Lung microvascular endothelial cell (primary cell): Measurements from ENCODE around the gene FAM43A. TPM values are rescaled to one million over a fixed set of nuclear protein-coding genes. Genes with fewer than 3 reads are reported as not detected.
A peak's percentile ranks its signal among the peaks of the same experiment; 100 is the strongest.

Experiments used
- DNase-seq, 2 donors: peaks; one replicate each; pipeline versions ENCODE4 v3.0.0 to v3.0.0-alpha.2; 2010; ENCODE audit warnings: low read depth in 2 of 2
- total RNA-seq: library from RNA; depleted of rRNA; stranded (reverse); fragments of >200 nt; gene quantifications from 2 replicates; pipeline ENCODE4 v1.2.1, GENCODE V29; 2014

FAM43A gene
- total RNA-seq, 1 donor from 2014 or later, result 227 TPM

DNA sequence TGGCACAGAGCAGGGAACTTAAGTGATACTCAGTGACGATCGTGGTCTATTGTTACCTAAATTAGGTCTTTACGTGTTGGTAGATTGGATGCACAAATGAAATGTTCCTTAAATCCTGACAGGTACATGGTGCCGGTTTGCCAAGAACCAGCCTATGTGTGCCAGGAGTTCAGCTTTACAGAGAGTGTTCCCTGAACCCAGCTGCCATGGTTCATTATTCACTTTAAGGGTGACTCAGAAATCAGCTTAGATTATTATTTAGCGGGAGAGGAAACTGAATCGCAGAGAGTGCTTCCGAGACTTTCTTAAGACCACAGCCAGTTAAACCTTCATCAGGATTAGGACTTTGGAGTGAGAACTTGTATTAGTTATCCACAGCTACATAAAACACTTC, 21.5 kb downstream of the FAM43A start:
- DNase-seq, result peak in 1 of 2 donors; percentile 81

DNA sequence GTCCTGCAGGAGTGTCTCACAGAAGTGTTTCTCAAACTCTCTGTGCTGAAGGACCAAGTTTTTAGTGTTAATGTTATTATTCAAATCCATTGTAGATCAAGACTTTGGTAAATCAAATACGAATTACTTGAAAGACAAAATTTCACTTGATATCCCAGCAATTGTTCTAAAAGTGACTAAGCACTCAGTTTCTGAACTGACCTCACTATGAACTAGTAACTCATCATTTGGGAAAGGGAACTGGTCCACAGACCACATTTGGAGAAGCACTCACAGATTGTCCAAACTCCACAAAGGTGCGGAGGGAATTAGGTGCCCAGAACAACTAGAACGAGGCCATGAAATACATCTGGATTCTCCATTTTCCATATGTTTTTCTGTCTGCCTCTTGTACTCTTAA, 25.6 kb downstream of the FAM43A start:
- peak in 1 of 2 donors; percentile 56 for DNase-seq

DNA sequence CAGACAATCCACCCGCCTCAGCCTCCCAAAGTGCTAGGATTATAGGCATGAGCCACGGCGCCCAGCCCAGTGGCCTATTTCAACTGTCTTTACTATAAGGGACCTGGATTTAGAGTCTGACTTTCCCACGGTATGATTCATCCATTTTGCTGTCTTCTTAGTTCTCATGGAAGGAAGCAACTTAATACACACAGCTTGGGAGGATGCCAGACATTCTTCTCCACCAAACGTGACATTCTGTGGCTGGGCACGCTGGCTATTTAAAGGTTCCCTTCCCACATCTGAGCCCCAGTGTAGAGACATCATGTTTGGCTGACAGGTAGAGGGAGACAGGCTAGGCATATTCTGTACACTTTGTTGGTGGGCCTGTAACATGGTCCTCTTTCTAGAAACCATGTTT, 26.2 kb downstream of the FAM43A start:
- peak; percentile 95 to 99 for DNase-seq

DNA sequence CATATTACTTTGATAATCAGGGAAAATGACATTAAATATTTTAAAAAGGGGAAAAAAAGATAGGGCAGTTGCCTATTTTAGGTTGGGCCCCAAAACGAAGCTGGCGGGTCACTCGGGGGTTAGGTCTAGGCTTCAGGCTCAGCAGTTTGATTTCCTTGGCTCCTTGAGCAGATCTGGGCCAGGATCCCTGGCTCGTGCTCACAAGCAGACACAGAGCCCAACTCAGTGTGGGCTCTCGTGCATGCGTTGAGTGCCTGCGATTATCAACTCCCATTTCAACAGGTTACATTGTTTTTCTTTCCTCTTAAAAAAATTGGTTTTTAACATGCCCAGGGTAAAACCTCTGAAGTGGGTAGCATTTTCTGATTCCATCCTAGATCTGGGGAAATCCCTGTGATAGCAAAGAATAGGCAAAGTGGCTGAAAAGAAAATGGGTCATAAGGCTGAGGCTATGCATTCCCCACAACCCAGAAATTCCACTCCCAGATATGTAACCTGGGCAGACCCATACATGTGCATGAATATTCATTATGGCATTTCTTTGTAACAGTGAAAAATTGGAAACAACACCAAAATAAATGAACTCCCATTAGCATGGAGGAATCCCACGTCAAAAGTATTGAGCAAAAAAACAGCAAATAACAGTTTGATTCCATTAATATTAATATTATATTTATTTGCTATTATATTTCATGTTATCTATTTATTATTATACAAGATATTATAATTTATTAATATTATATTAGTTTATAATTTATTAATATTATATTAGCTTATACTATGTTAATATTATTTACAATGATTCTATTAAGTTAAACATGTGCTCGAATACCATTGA, 27.8 kb downstream of the FAM43A start:
- DNase-seq, result no peak

DNA sequence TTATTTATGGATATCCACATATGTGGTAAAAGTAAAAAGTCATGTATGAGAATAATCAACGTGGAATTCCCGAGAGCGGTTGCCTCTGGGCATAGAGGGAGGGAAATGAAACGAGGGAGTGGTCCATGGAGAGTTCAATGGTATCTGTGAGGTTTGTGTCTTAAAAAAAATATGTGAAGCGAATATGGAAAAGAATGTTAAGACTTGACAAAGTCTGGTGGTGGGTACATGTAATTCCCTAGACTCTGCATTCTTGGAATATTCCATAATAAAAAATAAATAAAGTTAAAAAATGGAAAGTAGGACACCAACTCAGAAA, 28.4 kb downstream of the FAM43A start:
- DNase-seq, result no peak

DNA sequence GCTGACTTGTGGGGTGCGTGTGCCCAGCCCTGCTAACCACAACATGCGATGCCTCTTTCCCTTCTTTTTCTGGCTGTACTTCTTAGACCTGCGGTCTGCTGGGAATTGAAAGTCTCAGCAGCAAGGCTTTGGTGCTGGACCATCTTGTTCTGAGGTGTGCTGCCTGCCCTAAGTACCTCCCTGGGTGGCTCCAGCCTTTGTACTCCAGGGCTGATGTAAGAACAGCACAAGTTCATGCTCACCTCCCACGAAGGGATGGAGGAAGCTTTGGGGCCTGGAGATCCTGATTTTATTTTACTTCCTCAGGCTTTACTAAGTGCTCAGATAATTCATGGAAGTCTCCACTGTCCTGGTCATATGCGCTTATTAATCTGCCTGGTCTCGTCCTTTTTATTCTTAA, 28.9 kb downstream of the FAM43A start:
- no peak for DNase-seq

DNA sequence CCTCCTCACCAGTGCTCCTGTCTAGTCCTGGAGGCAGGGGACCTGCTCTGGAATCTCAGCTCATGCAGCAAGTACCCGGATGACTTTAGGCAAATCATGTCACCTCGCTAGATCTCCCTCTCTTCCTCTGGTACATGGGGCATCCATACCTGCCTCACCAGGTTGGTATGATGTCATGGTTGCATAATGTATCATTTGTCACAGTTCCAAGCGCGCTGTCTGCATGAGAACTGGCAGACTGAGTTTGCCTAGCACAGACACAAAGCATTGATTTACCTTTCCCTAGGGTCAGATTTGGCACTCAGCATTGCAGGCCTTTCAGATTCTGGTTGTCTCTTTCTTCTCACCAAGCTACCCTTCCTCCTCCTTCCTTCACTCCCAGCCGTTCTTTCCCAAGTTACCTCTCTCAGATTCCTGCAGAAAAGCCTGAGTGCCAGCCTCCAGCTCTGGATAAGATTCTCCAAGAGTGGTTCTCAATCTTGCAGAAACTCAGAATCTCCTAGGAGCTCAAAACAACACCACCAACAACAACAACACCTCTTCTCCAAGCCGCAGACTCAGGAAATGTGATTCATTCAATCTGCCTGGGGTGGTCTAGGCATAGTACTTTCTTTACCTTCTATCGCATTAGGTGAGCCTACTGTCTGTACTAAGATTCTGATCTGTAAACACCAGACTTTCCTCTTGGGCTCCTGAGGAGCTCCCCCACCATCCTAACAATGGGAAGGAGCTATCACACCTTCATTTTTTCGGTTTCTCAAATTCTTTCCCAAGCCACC, 29.5 kb downstream of the FAM43A start:
- DNase-seq, result peak; percentile 11 to 91

DNA sequence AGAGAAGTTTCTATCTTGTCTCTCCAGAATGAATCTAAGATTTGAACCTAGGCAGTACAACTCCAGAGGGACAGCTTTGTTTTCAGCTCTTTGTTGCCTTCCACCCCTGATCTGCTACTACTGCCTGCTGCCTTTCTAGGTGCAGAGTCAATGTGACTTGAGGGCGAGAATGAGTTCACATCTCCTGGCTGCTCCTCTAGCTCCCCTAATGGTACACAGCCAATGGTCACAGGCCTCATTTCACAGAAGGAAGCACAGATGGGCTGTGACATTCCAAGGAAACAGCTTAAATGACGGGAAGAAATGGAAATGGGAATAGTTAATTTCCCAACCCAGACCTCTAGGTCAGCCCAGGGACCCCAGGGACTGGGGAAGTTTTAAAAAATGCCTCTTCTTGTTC, 32.4 kb downstream of the FAM43A start:
- DNase-seq, result no peak

DNA sequence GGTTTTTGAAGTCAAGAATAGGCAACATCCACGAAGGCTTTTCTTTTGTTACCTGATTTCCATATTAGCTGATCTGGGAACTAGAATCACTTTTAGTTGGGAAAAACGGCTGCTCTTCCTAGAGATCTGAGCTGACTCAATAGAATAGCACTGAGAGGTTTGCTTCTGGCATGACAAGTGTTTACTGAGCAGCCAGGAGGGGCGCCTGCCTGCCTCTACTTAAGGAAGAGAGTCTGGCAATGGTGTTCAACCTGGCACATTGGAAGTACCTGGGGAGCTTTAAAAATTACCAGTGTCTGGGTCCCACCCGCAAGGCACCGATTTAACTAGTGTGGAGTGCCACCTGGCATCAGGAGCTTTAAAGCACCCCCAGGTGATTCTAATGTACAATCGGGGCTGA, 34.4 kb downstream of the FAM43A start:
- no peak for DNase-seq

DNA sequence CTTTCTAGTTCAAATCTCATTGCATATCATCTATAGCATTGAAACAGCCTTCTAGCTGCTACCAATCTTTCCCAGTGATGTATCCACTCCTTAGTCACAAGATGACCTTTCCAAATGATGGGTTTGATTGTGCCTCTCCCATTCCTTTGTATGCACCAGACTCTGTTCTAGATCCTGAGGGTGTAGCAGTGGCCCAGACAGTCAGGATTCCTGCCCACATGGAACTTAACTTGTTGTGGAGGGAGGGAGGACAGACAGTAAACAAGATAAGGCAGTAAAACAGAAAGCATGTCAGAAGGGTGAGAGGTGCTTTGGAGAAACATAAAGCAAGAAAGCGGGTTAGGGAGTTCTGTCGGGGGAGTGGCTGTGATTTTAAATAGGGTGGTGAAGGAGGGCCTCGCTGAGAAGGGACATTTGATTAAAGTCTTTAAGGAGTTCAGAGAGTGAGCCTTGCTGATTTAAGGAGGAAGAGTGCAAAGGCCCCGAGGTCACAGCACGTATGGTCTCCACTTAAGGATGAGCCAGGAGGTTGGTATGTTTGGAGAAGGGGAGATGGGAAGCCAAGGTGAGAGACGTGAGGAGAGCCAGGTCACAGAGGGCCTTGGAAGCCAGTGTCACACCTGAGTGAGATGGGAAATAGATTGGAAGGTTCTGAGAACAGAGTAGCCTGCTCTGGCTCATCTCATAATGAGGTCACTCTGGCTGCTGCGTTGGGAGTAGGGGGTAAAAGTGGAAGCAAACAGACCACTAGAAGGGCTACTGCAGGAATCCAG, 38.3 kb downstream of the FAM43A start:
- DNase-seq, result no peak

DNA sequence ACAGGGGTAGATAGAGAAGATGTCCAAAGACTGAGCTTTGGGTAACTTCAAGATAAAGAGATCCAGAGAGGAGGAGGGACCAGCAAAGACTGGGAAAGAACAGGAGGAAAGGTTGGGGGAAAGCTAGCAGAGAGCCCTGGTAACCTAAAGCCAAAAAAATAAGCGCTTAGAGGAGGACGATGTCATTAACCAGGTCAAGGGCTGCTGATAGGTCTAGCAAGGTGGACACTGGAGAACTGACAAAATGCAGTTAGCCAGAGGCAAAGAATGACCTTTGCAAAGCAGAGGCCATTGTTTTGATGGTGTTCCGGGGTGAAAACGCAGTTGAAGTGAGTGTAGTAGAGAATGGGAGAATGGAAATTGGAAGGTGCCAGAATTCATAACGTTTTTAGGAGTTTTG, 39.7 kb downstream of the FAM43A start:
- DNase-seq, result no peak

DNA sequence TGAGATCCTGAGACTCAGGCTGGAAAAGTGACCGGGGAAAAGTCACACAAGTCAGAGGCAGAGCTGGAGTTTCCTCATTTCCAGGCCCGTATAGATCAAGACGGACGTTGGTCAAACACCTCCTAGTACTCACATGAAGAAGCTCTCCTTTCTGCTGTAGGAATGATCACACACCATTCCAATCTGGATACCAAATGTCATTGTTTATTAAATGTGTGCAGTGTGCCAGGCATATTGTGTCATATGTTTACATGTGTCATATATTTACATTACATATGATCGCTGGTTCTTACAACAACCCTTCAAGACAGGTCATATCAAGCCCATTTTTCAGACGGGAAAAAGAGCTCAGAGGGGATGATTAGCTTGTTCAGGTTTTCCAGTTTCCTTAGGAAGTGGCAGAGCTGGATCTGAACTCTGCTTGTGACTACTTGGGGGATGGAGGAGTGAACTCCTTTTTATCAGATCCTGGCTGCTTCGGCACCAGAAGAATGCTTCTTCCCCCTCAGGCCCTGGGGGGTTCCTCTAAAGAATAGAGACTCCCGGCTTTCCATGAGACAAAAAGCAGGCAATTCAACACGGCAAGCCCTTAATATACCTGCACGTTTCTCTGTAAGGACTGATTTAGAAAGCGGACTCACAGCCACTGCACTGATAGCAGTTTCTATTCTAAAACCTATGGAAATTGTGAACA, 41.9 kb downstream of the FAM43A start:
- peak in 1 of 2 donors; percentile 14 for DNase-seq

DNA sequence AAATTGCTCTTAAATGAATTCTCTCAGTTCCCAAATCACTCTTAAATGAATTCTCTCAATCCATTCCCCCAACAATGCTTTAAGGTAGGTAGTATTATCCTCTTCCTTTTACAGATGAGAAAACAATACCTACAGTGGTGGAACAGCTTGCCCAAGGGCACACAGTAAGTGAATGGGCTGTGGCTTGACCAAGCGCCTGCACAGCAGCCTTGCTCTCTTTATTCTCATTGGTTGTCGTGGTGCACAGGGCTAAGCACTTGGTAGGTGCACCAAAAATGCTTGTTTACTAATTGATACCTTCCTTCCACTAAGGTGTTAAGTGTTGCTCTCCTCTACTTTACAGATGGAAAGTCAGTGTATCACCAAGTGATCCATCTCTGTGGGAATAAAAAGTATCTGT, 43.3 kb downstream of the FAM43A start:
- DNase-seq, result no peak

DNA sequence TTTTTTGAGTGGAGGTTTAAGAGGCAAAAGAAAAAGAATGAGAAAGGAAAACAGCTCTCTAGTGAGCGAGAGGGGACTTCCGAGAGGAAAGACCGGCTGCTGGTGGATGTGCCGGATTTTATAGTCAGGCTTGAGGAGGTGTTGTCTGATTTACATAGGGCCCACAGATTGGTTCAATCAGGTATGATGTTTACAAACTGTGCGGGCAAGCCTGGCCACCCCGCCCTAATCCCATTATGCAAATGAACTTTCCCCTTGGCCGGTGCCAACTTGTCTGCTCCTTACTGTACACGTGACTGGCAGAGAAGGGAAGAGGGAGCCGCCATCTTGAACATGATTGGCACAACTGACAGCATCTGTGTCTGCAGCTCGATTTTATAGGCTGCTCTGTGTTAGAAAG, 44.7 kb downstream of the FAM43A start:
- DNase-seq, result no peak

DNA sequence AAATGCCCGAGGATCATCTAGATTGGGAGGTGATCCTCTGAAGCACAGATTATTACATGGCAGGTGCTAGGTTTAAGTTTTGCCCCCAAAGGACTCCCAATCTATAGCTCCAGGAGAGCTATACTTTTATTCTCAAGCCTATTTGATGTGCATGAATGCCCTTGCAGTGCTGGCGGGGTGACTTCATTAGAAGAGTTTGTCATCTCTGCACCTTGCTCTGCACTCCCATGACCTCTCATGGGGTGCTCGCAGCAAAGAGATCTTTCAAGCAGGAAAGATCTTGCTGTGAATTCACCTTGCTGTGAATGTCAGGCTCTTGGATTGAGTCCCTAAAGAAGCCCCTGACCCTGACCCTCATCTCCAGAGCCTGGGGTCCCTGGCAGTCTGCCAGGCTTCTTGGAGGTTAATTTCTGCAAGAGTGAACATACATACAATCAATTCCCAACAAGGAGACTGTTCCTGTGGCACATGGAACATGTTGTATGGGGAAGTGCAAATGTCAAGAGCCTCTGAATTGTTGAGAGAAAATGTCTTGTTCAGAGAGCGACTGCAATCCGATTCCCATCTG, 45.9 kb downstream of the FAM43A start:
- no peak for DNase-seq

DNA sequence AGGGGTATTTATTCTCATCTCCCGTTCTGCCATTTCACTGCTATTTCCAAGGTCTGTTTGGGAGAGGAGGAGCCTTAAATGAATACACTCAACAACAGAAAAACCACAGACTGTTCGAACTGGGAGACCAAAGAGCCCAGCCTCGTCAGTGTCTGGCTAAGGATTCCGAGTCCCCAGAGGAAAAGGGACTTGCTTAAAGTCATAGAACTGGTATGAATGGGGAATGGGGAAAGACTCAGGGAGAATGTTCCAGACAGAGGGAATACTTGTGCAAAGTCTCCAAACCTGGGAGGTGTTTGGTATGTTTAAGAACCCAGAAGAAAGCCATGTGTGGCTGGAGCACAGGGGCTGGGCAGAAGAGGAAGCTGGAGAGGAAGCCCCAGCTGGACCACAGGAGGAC, 46.9 kb downstream of the FAM43A start:
- no peak for DNase-seq

DNA sequence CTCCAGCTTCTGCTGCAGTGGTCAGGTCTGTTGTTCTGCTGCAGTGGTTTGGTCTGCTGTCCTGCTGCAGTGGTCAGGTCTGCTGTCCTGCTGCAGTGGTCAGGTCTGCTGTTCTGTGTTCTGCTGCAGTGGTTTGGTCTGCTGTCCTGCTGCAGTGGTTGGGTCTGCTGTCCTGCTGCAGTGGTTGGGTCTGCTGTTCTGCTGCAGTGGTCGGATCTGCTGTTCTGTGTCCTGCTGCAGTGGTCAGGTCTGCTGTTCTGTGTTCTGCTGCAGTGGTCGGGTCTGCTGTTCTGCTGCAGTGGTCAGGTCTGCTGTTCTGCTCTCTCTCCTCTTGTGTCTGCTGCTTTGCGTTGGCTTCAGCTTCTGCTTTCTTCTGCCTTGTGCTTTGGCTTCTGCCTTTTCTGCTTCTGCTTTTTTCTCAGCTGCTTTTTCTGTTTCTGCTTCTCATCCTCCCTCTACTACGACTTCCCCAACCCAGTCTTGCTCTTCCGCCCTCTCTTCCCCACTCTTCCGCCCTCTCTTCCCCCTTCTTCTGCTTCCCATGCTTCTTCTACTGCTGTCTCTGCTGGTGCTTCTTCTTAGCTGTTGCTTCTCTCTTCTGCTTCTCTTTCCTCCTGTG, 50.7 kb downstream of the FAM43A start:
- no peak for DNase-seq

DNA sequence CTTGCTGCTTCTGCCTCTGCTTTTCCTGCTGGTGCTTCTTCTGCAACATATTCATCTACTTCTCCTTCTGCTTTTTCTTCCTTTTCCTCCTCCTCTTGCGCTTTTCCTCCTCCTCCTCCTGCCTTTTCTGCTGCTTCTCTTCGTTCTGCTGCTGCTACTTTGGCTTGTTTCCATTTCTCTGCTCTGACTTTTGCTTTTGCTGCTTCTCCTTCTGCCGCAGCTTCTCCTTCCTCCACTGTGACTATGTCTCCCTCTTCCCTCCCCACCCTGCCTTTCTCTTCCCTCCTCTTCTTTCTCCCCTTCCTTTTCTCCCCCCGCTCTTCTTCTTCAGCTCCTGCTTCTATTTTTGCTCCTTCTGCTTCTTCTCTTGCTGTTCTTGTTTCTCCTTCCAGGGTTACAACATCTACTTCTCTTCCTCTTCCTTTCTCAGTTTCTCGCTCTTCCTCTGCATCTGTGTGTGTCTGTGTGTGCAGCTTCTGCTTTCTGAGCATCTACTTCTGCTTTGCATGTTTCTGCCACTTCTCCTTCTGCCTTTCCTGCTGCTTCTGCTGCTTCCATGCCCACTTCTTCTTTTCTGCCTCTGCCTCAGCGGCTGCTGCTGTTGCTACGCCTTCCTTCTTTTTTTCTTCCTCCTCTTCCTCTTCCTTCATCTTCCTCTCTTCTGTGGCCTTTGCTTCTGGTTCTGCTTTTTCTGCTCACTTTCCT, 51.4 kb downstream of the FAM43A start:
- DNase-seq, result no peak
